Measurements from ENCODE around the gene PIWIL1.

PIWIL1 gene

GRCh38 chr12:130413909-130414308, 76.2 kb downstream of the PIWIL1 start:
- DNase-seq (ENCODE audit: insufficient read length) = no peak
- TF ChIP-seq TAF1 (IDR thresholded peaks at IDR 0.05; ENCODE audit: borderline replicate concordance, low read depth, low read length) (no peak), POLR2AphosphoS5 (IDR thresholded peaks at IDR 0.05; ENCODE audit: low read depth, low read length) (no peak), POLR2A (IDR thresholded peaks at IDR 0.05; ENCODE audit: low read depth, low read length) (no peak)
- no peak for FAIRE-seq

GRCh38 chr12:130414381-130414780, 76.7 kb downstream of the PIWIL1 start:
- DNase-seq (ENCODE audit: insufficient read length) (no peak), FAIRE-seq (no peak)
- TF ChIP-seq TAF1 (IDR thresholded peaks at IDR 0.05; ENCODE audit: borderline replicate concordance, low read depth, low read length) (no peak), POLR2A (IDR thresholded peaks at IDR 0.05; ENCODE audit: low read depth, low read length) (no peak), POLR2AphosphoS5 (IDR thresholded peaks at IDR 0.05; ENCODE audit: low read depth, low read length) (no peak)

- FAIRE-seq (no peak), DNase-seq (ENCODE audit: insufficient read length) (no peak)
- TF ChIP-seq POLR2A (IDR thresholded peaks at IDR 0.05; ENCODE audit: low read depth, low read length) (no peak), POLR2AphosphoS5 (IDR thresholded peaks at IDR 0.05; ENCODE audit: low read depth, low read length) (no peak), TAF1 (IDR thresholded peaks at IDR 0.05; ENCODE audit: borderline replicate concordance, low read depth, low read length) (no peak)
These were observed 80.6 kb downstream of the PIWIL1 start for GRCh38 chr12:130418251-130418650.

- FAIRE-seq (no peak), DNase-seq (ENCODE audit: insufficient read length) (no peak)
- no peak for TF ChIP-seq POLR2A (IDR thresholded peaks at IDR 0.05; ENCODE audit: low read depth, low read length)
- TF ChIP-seq TAF1 (IDR thresholded peaks at IDR 0.05; ENCODE audit: borderline replicate concordance, low read depth, low read length) = no peak
- no peak for TF ChIP-seq POLR2AphosphoS5 (IDR thresholded peaks at IDR 0.05; ENCODE audit: low read depth, low read length)
These were observed 81.4 kb downstream of the PIWIL1 start for GRCh38 chr12:130419116-130419515.

- DNase-seq (ENCODE audit: insufficient read length) = no peak
- TF ChIP-seq POLR2A (IDR thresholded peaks at IDR 0.05; ENCODE audit: low read depth, low read length) (no peak), TAF1 (IDR thresholded peaks at IDR 0.05; ENCODE audit: borderline replicate concordance, low read depth, low read length) (no peak), POLR2AphosphoS5 (IDR thresholded peaks at IDR 0.05; ENCODE audit: low read depth, low read length) (no peak)
- FAIRE-seq = no peak
These were observed 82.4 kb downstream of the PIWIL1 start for GRCh38 chr12:130420071-130420470.

- FAIRE-seq (no peak), DNase-seq (ENCODE audit: insufficient read length) (no peak)
- TF ChIP-seq TAF1 (IDR thresholded peaks at IDR 0.05; ENCODE audit: borderline replicate concordance, low read depth, low read length) (no peak), POLR2AphosphoS5 (IDR thresholded peaks at IDR 0.05; ENCODE audit: low read depth, low read length) (no peak), POLR2A (IDR thresholded peaks at IDR 0.05; ENCODE audit: low read depth, low read length) (no peak)
These were observed 84.2 kb downstream of the PIWIL1 start for GRCh38 chr12:130421896-130422295.
